ENCODE results near the gene HHIPL2.

HHIPL2 gene

GRCh38 chr1:222530852-222531251 lies 17.1 kb downstream of the HHIPL2 start:
- no peak for DNase-seq (ENCODE audit: low read depth)
- TF ChIP-seq, protein P1, sequence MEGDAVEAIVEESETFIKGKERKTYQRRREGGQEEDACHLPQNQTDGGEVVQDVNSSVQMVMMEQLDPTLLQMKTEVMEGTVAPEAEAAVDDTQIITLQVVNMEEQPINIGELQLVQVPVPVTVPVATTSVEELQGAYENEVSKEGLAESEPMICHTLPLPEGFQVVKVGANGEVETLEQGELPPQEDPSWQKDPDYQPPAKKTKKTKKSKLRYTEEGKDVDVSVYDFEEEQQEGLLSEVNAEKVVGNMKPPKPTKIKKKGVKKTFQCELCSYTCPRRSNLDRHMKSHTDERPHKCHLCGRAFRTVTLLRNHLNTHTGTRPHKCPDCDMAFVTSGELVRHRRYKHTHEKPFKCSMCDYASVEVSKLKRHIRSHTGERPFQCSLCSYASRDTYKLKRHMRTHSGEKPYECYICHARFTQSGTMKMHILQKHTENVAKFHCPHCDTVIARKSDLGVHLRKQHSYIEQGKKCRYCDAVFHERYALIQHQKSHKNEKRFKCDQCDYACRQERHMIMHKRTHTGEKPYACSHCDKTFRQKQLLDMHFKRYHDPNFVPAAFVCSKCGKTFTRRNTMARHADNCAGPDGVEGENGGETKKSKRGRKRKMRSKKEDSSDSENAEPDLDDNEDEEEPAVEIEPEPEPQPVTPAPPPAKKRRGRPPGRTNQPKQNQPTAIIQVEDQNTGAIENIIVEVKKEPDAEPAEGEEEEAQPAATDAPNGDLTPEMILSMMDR (conservative IDR thresholded peaks at IDR 0.05; ENCODE audit: control insufficient read depth, insufficient read depth, low read depth, low read length) = no peak
- no peak overlapping the region for H3K4me3 ChIP-seq (ENCODE audit: control insufficient read depth, low read depth, low read length)

DNA sequence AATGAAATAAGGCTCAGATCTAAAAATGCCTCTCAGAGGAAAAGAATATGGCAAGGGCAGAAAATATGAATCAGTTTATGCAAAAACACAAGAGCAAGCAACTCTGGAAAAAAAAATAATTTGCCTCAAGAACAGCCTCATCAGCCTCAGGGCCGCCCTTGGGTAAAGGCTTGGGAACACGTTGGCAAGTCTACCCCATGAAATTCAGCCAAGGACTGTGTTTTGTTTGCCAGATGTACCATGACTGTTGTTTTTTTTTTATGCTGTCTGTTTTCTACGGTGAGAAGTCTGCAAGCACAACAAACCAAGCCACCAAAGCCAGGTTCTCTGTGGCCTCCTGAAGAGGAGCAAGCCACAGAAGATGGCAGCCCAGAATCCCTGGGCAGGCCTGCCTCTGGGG lies 18.0 kb downstream of the HHIPL2 start:
- no peak for DNase-seq (ENCODE audit: low read depth)
- no peak overlapping the region for H3K4me3 ChIP-seq (ENCODE audit: control insufficient read depth, low read depth, low read length)
- TF ChIP-seq, protein P1 (conservative IDR thresholded peaks at IDR 0.05; ENCODE audit: control insufficient read depth, insufficient read depth, low read depth, low read length) = no peak

DNA sequence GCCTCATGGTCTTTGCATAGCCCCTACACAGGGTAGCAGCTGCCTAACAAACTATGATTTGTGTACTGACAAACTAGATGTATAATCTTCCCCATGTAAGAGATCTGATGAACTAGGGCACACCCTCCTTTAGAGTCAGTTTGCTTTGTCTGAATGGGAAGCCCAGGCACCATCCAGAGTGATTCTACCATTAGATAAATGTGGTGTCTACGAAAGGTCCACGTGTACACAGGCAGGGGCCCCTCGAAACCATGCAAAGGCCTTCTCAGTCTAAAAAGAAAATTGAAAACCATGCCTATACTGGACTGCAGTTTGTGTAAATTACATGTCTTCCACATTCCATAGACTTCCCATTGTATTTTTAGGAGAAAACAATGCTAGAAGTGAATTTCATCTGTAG lies 18.7 kb downstream of the HHIPL2 start:
- no peak for DNase-seq (ENCODE audit: low read depth)
- TF ChIP-seq, protein P1 (conservative IDR thresholded peaks at IDR 0.05; ENCODE audit: control insufficient read depth, insufficient read depth, low read depth, low read length) = no peak
- H3K4me3 ChIP-seq (ENCODE audit: control insufficient read depth, low read depth, low read length) = no peak overlapping the region

DNA sequence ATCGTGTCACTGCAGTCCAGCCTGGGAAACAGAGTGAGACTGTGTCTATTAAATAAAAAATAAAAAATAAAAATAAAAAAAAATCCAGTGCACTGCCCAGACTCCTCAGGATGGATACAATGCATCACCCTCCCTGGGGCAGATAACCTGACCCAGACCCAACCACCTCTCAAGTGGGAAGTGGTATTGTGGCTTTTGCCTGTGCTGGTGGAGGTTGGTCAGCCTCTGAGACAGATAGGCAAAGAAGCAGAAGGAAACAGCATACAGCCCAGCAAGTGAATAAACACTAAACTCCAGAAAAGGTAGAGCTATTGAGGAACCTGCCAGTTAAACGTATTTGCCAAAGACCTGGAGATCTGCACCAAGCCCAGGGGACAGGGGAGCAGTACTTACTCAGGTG lies 22.0 kb downstream of the HHIPL2 start:
- no peak overlapping the region for H3K4me3 ChIP-seq (ENCODE audit: control insufficient read depth, low read depth, low read length)
- TF ChIP-seq, protein P1 (conservative IDR thresholded peaks at IDR 0.05; ENCODE audit: control insufficient read depth, insufficient read depth, low read depth, low read length) = no peak
- DNase-seq (ENCODE audit: low read depth) = no peak

DNA sequence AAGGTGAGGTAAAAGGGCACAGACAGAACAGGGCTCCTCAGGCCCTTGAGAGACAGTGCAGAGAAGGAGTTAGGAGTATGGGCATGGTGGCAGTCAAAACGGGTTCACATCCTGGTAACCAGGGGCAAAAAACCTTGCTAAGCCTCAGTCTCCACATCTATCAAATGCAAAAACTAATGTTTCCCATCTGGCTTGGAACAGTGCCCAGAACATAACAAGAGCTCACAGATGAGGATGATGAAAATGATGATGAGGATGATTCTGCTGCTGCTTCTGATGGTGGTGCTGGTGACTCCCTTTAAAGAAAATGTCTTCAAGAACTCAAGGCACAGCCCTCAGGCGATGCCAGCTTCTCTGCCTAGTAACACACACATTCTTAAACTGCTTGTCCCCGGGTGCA lies 24.1 kb downstream of the HHIPL2 start:
- TF ChIP-seq, protein P1 (conservative IDR thresholded peaks at IDR 0.05; ENCODE audit: control insufficient read depth, insufficient read depth, low read depth, low read length) = no peak
- no peak overlapping the region for H3K4me3 ChIP-seq (ENCODE audit: control insufficient read depth, low read depth, low read length)
- peak; percentile 70 for DNase-seq (ENCODE audit: low read depth)

- DNase-seq (ENCODE audit: low read depth) = no peak
- H3K4me3 ChIP-seq (ENCODE audit: control insufficient read depth, low read depth, low read length) = no peak overlapping the region
- TF ChIP-seq, protein P1 (conservative IDR thresholded peaks at IDR 0.05; ENCODE audit: control insufficient read depth, insufficient read depth, low read depth, low read length) = no peak
These were observed 25.6 kb downstream of the HHIPL2 start for GRCh38 chr1:222522105-222522915.
